ENCODE results near the gene PXYLP1.

DNA sequence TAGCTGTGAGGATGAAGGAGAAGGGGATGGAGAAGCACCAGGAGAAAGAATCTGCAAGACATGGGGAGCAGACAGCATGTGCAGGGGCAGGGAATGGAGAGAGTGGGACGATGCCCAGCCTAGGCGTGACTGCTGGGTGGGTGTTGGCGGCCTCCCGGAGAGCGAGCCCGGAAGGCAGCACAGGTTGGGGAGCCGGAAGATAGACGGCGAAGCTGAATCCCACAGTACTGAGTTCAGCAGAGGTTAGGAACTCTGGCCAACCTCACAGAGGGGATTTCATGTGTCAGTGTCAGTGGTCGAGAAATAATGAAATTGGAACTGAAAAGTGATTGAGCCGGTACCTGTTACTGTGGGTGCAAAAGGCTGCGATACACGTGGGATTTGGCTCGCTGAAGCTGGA, 55.2 kb downstream of the PXYLP1 start:
- no peak for TF ChIP-seq EZH2 (IDR thresholded peaks at IDR 0.05; ENCODE audit: borderline replicate concordance)
- TF ChIP-seq, protein P1, sequence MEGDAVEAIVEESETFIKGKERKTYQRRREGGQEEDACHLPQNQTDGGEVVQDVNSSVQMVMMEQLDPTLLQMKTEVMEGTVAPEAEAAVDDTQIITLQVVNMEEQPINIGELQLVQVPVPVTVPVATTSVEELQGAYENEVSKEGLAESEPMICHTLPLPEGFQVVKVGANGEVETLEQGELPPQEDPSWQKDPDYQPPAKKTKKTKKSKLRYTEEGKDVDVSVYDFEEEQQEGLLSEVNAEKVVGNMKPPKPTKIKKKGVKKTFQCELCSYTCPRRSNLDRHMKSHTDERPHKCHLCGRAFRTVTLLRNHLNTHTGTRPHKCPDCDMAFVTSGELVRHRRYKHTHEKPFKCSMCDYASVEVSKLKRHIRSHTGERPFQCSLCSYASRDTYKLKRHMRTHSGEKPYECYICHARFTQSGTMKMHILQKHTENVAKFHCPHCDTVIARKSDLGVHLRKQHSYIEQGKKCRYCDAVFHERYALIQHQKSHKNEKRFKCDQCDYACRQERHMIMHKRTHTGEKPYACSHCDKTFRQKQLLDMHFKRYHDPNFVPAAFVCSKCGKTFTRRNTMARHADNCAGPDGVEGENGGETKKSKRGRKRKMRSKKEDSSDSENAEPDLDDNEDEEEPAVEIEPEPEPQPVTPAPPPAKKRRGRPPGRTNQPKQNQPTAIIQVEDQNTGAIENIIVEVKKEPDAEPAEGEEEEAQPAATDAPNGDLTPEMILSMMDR (IDR thresholded peaks at IDR 0.05; ENCODE audit: poor library complexity): no peak

Data from hepatocyte (in vitro differentiated cells).